T-helper 2 cell treated with Interferon-gamma antibody and Interleukin-4, amounts not matched to agents 5 μg/mL and 100 μg/mL, for 36 hours (primary cell): ENCODE data around the gene SPHK2.
"Not testable (repeated sequence)": the region's sequence is repeated elsewhere in the genome, so short reads cannot be mapped to it uniquely, and the experiment has no call there.

Experiments
- DNase-seq: peaks from one replicate; pipeline ENCODE4 v3.0.0; 2021; ENCODE audit warnings: low spot score
- H3K27ac Mint-ChIP-seq: one replicate; pipeline ENCODE4 v1.8.0; 2021; ENCODE audit warnings: mild to moderate bottlenecking, mixed read lengths
- H3K27me3 Mint-ChIP-seq: one replicate; pipeline ENCODE4 v1.8.0; 2021; ENCODE audit warnings: low read depth, mixed read lengths
- H3K36me3 Mint-ChIP-seq: one replicate; pipeline ENCODE4 v1.8.0; 2021; ENCODE audit warnings: low read depth, mixed read lengths
- H3K4me1 Mint-ChIP-seq: one replicate; pipeline ENCODE4 v1.8.0; 2021; ENCODE audit warnings: low read depth, mixed read lengths
- H3K4me3 Mint-ChIP-seq: one replicate; pipeline ENCODE4 v1.8.0; 2022; ENCODE audit warnings: mild to moderate bottlenecking, moderate library complexity, mixed read lengths
- H3K9me3 Mint-ChIP-seq: one replicate; pipeline ENCODE4 v1.8.0; 2021; ENCODE audit warnings: mixed read lengths

The SPHK2 gene

GRCh38 chr19:48644839-48645619 lies 25.7 kb downstream of the SPHK2 start:
- peaks cover 3% of the 10 kb centered on the region for H3K27me3 Mint-ChIP-seq
- peak; percentile 66 for DNase-seq
- peaks cover 35% of the 10 kb centered on the region for H3K4me1 Mint-ChIP-seq
- peak overlapping the region; percentile 80 for H3K4me3 Mint-ChIP-seq
- H3K27ac Mint-ChIP-seq: no peak overlapping the region
- H3K36me3 Mint-ChIP-seq: no peaks in the 10 kb centered on the region
- no peaks in the 10 kb centered on the region for H3K9me3 Mint-ChIP-seq

- Mint-ChIP-seq H3K4me3 (peak overlapping the region; percentile 80), H3K4me1 (peaks cover 35% of the 10 kb centered on the region), H3K27ac (peak overlapping the region; percentile 84), H3K9me3 (no peaks in the 10 kb centered on the region), H3K36me3 (no peaks in the 10 kb centered on the region), H3K27me3 (peaks cover 3% of the 10 kb centered on the region)
- DNase-seq: no peak
Observed at GRCh38 chr19:48645620-48646000, 26.3 kb downstream of the SPHK2 start.

DNA sequence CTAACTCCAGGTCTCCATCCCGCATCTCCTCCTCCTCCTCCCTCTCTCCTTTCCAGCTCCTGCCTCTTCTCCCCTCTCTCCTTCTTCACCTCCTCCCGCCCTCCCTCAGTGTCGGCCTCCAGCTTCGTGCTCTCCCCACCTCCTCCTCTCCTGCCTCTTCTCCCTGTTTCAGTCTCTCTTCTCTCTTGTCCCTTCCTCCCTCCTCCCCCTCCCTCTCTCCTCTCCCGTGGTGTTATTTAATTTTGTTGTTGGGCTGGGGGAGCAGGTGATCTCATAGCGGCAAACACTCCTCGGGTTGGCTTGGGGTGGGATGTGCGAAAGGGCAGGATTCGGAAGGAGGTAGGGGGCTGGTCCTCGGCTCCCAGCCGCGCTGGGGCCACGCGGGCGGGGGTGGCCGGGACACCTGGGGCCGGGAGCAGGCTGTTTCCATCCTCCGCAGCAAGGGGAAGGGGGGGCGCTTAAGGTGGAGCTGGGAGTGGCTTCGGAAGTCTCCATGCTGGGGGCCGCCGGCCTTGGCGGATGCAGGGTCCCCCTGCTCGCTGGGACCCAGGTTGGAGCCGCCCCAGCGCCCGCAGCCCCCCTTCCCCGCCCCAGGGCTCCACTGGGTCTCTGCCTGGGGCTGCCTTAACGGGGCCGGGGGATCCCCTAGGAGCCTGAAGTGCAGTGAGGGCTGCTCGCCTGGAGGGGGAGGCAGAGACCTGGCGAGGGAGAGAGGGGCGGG lies 26.9 kb downstream of the SPHK2 start, which contains the start of gene CA11:
TSS of gene CA11 (minus strand) at position 187 of the 721 bp plus-strand sequence. CDS start 555 bp downstream, outside the sequence.
- Mint-ChIP-seq H3K36me3 (no peaks in the 10 kb centered on the region), H3K27me3 (peaks cover 3% of the 10 kb centered on the region), H3K9me3 (no peaks in the 10 kb centered on the region), H3K27ac (peak within 1 kb of the TSS; percentile 84), H3K4me1 (peaks cover 35% of the 10 kb centered on the region), H3K4me3 (peak within 1 kb of the TSS; percentile 80)
- peak; percentile 85 for DNase-seq

DNA sequence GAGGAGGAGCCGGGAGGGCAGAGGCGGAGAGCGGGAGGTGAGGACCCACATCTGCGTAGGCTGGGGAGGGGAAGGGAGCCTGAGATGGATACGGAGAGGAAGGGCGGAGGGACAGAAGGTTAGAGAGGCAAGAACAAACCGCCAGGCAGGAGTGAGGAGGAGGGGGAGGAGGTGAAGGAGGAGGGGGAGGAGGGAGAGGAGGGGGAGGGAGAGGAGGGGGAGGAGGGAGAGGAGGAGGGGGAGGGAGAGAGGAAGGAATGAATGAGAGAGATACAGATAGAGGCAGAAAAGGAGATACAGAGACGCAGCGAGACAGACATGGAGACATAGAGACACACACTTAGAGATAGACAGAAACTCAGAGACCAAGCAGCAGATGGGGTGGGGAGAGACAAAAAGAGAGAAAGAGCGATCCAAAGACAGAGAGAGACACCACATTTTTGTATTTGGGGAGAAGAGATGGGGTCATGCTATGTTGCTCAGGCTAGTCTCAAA lies 27.5 kb downstream of the SPHK2 start:
- peaks cover 33% of the 10 kb centered on the region for H3K4me1 Mint-ChIP-seq
- no peaks in the 10 kb centered on the region for H3K9me3 Mint-ChIP-seq

DNA sequence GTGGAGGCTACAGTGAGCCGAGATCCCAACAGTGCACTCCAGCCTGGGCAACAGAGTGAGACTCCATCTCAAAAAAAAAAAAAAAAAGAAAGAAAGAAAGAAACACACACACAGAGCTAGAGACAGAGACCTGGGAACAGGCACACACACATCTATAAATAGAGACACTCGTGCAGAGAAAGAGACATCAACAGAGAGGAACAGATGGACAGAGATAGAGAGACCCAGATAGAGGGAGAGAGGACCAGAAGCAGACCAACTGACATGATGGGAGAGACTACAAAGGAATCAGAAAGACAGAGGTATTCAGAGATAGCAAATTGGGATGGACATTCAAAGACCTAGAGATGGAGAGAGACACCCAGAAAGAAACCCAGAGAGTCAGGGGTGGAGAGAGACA lies 28.8 kb downstream of the SPHK2 start:
- H3K4me1 Mint-ChIP-seq: peaks cover 38% of the 10 kb centered on the region
- H3K27ac Mint-ChIP-seq: peak overlapping the region; percentile 78
- DNase-seq: no peak
- no peaks in the 10 kb centered on the region for H3K36me3 Mint-ChIP-seq
- peaks cover 3% of the 10 kb centered on the region for H3K27me3 Mint-ChIP-seq
- peak overlapping the region; percentile 35 for H3K4me3 Mint-ChIP-seq
- no peaks in the 10 kb centered on the region for H3K9me3 Mint-ChIP-seq

More for the DNA sequence above, 27.5 kb downstream of the SPHK2 start:
- peaks cover 3% of the 10 kb centered on the region for H3K27me3 Mint-ChIP-seq
- peak overlapping the region; percentile 72 for H3K27ac Mint-ChIP-seq
- no peaks in the 10 kb centered on the region for H3K36me3 Mint-ChIP-seq
- no peak for DNase-seq
- H3K4me3 Mint-ChIP-seq: peak overlapping the region; percentile 47

DNA sequence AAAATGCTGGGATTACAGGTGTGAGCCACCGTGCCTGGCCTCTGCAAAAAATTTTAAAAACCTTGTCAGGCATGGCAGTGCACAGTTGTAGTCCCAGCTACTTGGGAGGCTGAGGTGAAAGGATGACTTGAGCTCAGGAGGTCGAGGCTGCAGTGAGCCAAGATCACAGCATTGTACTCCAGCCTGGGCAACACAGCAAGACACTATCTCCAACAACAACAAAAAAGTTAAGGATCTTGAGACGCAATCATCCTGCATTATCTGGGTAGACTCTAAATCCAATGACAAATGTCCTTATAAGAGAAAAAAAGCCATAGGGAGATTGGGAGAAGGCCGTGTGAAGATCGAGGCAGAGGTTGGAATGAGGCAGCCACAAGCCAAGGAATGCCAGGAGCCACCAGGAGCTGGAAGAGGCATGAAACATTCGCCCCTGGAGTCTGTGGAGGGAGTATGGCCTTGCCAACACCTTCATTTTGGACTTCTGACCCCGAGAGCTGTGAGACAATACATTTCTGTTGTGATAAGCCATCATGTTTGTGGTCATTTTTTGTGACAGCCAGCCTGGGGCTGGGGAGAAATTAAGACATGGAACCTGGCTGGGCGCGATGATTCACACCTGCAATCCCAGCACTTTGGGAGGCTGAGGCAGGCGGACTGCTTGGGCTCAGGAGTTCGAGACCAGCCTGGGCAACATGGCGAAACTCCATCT lies 31.8 kb downstream of the SPHK2 start:
- Mint-ChIP-seq H3K9me3 (no peaks in the 10 kb centered on the region), H3K27ac (no peak overlapping the region), H3K36me3 (no peaks in the 10 kb centered on the region), H3K4me1 (peaks cover 23% of the 10 kb centered on the region), H3K27me3 (no peaks in the 10 kb centered on the region), H3K4me3 (no peak overlapping the region)
- DNase-seq: no peak

DNA sequence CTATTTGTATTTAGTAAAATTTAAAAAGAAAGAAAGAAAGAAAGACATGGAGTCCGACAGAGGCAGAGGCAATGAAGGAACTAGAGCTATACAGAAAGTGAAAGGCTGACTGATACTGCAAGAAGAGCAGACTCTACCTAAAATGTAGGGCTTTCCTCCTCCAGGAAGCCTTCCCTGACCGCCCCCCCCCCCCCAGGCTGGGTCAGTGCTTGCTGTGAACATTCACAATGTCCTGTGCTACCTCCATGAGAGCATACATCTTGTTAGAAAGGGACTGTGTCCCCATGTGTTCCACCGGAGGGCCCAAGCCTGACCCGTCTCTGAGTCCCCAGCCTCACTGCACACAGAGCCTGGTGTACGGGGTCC lies 32.4 kb downstream of the SPHK2 start:
- Mint-ChIP-seq H3K4me1 (peaks cover 23% of the 10 kb centered on the region), H3K9me3 (no peaks in the 10 kb centered on the region), H3K27ac (no peak overlapping the region), H3K4me3 (no peak overlapping the region), H3K36me3 (no peaks in the 10 kb centered on the region), H3K27me3 (no peaks in the 10 kb centered on the region)
- DNase-seq: no peak

DNA sequence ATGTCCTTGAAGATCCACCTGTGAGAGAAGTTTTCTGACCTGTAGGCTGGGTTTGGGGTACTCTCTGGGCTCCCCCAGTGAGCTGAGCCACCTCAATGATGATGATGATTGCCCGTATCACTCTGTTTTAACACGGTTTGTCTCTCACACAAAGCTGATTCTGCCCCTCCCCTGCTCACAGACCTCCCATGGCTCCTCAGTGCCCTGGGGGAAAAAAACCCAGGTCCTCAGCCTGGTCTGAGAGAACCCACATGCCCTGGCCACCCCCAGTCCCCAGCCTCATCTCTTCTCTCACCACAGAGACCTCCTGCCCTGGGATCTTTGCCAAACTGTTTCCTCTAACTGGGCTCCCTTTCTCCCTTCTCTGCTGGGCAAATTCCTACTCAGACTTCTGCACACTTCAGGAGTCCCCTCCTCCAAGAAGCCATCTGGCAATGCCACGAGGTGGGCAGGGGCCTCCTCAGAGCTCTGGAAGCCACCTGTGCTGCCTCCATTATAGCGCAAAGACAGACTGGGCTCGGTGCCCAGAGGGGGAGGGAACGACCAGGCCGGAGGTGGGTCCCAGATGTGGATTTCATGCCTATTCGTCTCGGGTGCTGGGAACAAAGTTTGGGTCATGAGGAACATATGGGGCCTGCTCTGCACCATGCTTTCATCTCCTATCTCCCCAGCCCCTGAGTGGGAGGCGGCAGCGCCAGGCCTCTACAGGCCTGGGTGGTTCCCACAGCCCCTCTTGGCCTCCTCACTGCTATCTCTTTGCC lies 35.2 kb downstream of the SPHK2 start:
- Mint-ChIP-seq H3K36me3 (no peaks in the 10 kb centered on the region), H3K4me1 (peaks cover 10% of the 10 kb centered on the region), H3K4me3 (no peak overlapping the region), H3K9me3 (no peaks in the 10 kb centered on the region), H3K27me3 (peaks cover 6% of the 10 kb centered on the region), H3K27ac (peak overlapping the region; percentile 5)
- no peak for DNase-seq

DNA sequence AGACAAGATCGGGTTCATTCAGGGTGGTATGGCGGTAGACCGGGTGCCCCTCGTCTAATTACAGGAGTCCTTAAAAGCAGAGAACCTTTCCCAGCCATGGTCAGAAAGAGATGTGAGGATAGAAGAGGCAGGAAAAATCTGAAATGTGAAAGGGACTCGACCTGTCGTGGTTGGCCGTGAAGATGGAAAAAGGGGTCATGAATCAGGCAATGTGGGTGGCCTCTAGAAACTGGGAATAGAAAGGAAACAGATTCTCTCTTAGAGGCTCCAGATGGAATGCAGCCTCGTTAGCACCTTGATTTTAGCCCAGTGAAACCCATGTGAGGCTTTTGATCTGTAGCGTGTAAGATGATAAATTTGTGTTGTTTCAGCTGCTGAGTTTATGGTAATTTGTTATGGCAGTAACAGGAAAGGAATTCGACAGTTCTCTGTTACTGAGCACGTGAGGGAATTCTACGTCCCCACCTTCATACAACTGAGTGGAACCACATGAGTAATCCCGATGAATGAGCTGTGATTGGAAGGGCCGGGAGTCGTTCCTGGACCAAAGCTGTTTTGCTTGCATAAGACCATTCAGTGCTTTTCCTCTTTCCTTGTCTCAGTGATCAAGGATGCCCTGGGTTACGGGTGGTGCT lies 37.7 kb downstream of the SPHK2 start:
- peaks cover 14% of the 10 kb centered on the region for H3K4me1 Mint-ChIP-seq
- no peaks in the 10 kb centered on the region for H3K9me3 Mint-ChIP-seq
- H3K27me3 Mint-ChIP-seq: peaks cover 6% of the 10 kb centered on the region
- H3K4me3 Mint-ChIP-seq: no peak overlapping the region
- no peak for DNase-seq
- no peaks in the 10 kb centered on the region for H3K36me3 Mint-ChIP-seq
- no peak overlapping the region for H3K27ac Mint-ChIP-seq

DNA sequence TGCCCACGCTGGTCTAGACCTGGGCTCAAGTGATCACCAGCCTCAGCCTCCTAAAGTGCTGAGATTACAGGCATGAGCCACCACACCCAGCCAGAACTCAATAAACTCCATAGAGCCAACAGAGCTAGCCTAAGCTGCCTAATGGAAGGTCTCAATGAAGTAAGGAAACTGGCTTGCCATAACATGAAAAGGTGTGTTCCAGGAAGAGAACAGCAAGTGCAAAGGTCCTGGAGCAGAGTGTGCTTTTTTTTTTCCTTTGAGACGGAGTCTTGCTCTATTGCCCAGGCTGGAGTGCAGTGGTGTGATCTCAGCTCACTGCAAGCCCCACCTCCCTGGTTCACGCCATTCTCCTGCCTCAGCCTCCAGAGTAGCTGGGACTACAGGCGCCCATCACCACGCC lies 38.5 kb downstream of the SPHK2 start:
- peaks cover 11% of the 10 kb centered on the region for H3K4me1 Mint-ChIP-seq
- not testable (repeated sequence) for H3K9me3 Mint-ChIP-seq, DNase-seq, H3K27ac Mint-ChIP-seq, H3K36me3 Mint-ChIP-seq, H3K27me3 Mint-ChIP-seq, H3K4me3 Mint-ChIP-seq

GRCh38 chr19:48658483-48658882 lies 39.2 kb downstream of the SPHK2 start:
- Mint-ChIP-seq H3K4me3 (no peak overlapping the region), H3K36me3 (no peaks in the 10 kb centered on the region), H3K27ac (no peak overlapping the region), H3K4me1 (peaks cover 9% of the 10 kb centered on the region), H3K27me3 (peaks cover 6% of the 10 kb centered on the region), H3K9me3 (no peaks in the 10 kb centered on the region)
- DNase-seq: no peak

DNA sequence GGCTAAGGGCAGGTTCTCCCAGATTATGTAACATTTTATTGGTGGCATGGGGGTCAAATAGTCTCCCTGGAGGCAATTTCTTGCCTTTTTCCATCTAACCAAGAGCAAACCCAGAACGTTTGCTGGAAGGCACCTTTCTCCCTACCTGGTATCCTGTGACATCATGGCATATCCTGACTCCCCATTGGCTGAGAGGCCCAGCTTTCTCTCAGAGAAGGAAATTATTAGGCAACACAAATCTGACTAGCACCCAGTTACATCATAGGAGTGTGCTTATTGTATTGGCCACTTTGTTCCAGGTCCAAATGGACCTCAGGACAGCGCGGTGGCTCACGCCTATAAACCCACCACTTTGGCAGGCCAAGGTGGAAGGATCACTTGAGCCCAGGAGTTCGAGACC lies 40.5 kb downstream of the SPHK2 start:
- Mint-ChIP-seq H3K27me3 (peaks cover 6% of the 10 kb centered on the region), H3K4me1 (peaks cover 7% of the 10 kb centered on the region), H3K27ac (no peak overlapping the region), H3K36me3 (no peaks in the 10 kb centered on the region), H3K9me3 (no peaks in the 10 kb centered on the region), H3K4me3 (no peak overlapping the region)
- no peak for DNase-seq
